ENCODE data around the gene MVB12B.
A peak's percentile ranks its signal among the peaks of the same experiment; 100 is the strongest.

The MVB12B gene

GRCh38 chr9:126499911-126500599, 173.4 kb downstream of the MVB12B start:
- Histone ChIP-seq H3K27me3 (ENCODE audit: insufficient read depth, poor library complexity, severe bottlenecking) (peaks cover 5% of the 10 kb centered on the region), H3K4me3 (replicated peaks; ENCODE audit: insufficient read depth, low read length) (no peak overlapping the region), H3K27ac (replicated peaks) (no peak overlapping the region)
- DNase-seq (ENCODE audit: low read depth in 1 of 2, low spot score in 1 of 2), result no peak
- no peak for TF ChIP-seq POLR2AphosphoS5 (IDR thresholded peaks at IDR 0.05; ENCODE audit: low read depth)
- no peak for TF ChIP-seq REST (IDR thresholded peaks at IDR 0.05; ENCODE audit: insufficient replicate concordance, low read depth)
- no peak for TF ChIP-seq GABPA (IDR thresholded peaks at IDR 0.05; ENCODE audit: low read depth)
- TF ChIP-seq SPI1 (IDR thresholded peaks at IDR 0.05; ENCODE audit: borderline replicate concordance, low read depth), result no peak
- no peak for TF ChIP-seq CTCF (IDR thresholded peaks at IDR 0.05; ENCODE audit: insufficient read depth, low read length)

GRCh38 chr9:126500600-126501382, 174.2 kb downstream of the MVB12B start:
- TF ChIP-seq REST (IDR thresholded peaks at IDR 0.05; ENCODE audit: insufficient replicate concordance, low read depth) (no peak), GABPA (IDR thresholded peaks at IDR 0.05; ENCODE audit: low read depth) (no peak), CTCF (IDR thresholded peaks at IDR 0.05; ENCODE audit: insufficient read depth, low read length) (peak; percentile 79)
- peak; percentile 43 to 67 for DNase-seq (ENCODE audit: low read depth in 1 of 2, low spot score in 1 of 2)
- Histone ChIP-seq H3K27me3 (ENCODE audit: insufficient read depth, poor library complexity, severe bottlenecking) (peaks cover 5% of the 10 kb centered on the region), H3K4me3 (replicated peaks; ENCODE audit: insufficient read depth, low read length) (no peak overlapping the region), H3K27ac (replicated peaks) (no peak overlapping the region)

GRCh38 chr9:126501383-126502331, 175.0 kb downstream of the MVB12B start:
- no peak for DNase-seq (ENCODE audit: low read depth in 1 of 2, low spot score in 1 of 2)
- TF ChIP-seq POLR2AphosphoS5 (IDR thresholded peaks at IDR 0.05; ENCODE audit: low read depth) (no peak), REST (IDR thresholded peaks at IDR 0.05; ENCODE audit: insufficient replicate concordance, low read depth) (no peak), CTCF (IDR thresholded peaks at IDR 0.05; ENCODE audit: insufficient read depth, low read length) (no peak), GABPA (IDR thresholded peaks at IDR 0.05; ENCODE audit: low read depth) (no peak), SPI1 (IDR thresholded peaks at IDR 0.05; ENCODE audit: borderline replicate concordance, low read depth) (no peak)
- peaks cover 5% of the 10 kb centered on the region for H3K27me3 ChIP-seq (ENCODE audit: insufficient read depth, poor library complexity, severe bottlenecking)

More at GRCh38 chr9:126501383-126502331, 175.0 kb downstream of the MVB12B start:
- H3K27ac ChIP-seq (replicated peaks), result no peak overlapping the region
- no peak overlapping the region for H3K4me3 ChIP-seq (replicated peaks; ENCODE audit: insufficient read depth, low read length)
